Measurements from ENCODE around the gene MXI1. TPM values are rescaled to one million over a fixed set of nuclear protein-coding genes. Genes with fewer than 3 reads are reported as not detected.

The MXI1 gene
- total and polyA plus RNA-seq, 2 experiments from 2014 or later, result 5.1 to 8.5 TPM

DNA sequence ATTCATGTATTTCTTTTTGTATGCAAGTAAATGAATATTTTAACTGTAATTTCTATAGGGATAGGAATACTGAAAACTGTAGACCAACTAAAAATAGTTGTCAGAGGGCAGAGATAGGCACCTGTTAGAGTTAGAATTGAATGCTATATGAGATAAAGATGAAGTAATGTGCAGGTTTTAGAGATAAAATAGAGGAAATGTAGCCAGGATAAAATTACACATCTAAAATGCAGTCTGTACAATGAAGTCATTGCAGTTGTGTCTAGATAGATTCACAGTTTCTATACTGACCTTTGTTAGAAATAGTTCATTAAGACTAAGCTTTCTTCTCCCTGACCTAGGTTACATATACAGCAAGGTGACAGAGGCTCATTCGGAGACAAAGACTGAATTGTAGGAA is 51.1 kb downstream of the MXI1 start (continued):
- TF ChIP-seq, protein P1, sequence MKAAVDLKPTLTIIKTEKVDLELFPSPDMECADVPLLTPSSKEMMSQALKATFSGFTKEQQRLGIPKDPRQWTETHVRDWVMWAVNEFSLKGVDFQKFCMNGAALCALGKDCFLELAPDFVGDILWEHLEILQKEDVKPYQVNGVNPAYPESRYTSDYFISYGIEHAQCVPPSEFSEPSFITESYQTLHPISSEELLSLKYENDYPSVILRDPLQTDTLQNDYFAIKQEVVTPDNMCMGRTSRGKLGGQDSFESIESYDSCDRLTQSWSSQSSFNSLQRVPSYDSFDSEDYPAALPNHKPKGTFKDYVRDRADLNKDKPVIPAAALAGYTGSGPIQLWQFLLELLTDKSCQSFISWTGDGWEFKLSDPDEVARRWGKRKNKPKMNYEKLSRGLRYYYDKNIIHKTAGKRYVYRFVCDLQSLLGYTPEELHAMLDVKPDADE (IDR thresholded peaks at IDR 0.05), result no peak
- no peak for TF ChIP-seq CREB1 (CRISPR knock-in tag; IDR thresholded peaks at IDR 0.05; ENCODE audit: low read depth)
- TF ChIP-seq EZH2phosphoT487 (IDR thresholded peaks at IDR 0.05; ENCODE audit: unreplicated experiment), result no peak
- TF ChIP-seq, protein P2, sequence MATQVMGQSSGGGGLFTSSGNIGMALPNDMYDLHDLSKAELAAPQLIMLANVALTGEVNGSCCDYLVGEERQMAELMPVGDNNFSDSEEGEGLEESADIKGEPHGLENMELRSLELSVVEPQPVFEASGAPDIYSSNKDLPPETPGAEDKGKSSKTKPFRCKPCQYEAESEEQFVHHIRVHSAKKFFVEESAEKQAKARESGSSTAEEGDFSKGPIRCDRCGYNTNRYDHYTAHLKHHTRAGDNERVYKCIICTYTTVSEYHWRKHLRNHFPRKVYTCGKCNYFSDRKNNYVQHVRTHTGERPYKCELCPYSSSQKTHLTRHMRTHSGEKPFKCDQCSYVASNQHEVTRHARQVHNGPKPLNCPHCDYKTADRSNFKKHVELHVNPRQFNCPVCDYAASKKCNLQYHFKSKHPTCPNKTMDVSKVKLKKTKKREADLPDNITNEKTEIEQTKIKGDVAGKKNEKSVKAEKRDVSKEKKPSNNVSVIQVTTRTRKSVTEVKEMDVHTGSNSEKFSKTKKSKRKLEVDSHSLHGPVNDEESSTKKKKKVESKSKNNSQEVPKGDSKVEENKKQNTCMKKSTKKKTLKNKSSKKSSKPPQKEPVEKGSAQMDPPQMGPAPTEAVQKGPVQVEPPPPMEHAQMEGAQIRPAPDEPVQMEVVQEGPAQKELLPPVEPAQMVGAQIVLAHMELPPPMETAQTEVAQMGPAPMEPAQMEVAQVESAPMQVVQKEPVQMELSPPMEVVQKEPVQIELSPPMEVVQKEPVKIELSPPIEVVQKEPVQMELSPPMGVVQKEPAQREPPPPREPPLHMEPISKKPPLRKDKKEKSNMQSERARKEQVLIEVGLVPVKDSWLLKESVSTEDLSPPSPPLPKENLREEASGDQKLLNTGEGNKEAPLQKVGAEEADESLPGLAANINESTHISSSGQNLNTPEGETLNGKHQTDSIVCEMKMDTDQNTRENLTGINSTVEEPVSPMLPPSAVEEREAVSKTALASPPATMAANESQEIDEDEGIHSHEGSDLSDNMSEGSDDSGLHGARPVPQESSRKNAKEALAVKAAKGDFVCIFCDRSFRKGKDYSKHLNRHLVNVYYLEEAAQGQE (IDR thresholded peaks at IDR 0.05; ENCODE audit: unreplicated experiment), result no peak
- no peak for TF ChIP-seq NANOG (IDR thresholded peaks at IDR 0.05; ENCODE audit: borderline replicate concordance)
- no peak for TF ChIP-seq EZH2 (IDR thresholded peaks at IDR 0.05; ENCODE audit: low read depth, unreplicated experiment)
- TF ChIP-seq STAT1 (IDR thresholded peaks at IDR 0.05; ENCODE audit: unreplicated experiment), result no peak

DNA sequence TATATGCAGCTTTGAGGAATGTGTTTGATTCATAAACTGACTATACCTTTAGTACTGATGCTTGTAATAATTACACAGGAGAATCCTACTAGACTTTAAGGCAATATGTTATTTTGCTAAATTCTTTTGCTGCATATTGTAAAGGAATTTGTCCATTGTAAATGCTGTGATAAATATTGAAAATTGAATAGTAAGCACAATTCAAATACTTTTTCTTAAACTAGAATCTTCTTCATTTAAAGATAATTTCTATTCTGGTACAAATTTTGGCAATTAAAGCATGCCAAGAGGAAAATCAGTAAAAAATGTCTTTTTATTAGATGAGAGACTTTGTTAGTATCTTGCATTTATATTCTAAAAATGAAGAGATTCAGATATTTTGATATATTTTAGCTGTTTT is 51.9 kb downstream of the MXI1 start:
- H3K27me3 ChIP-seq (ENCODE audit: insufficient read depth), result no peaks in the 10 kb centered on the region
- no peak overlapping the region for H2AFZ ChIP-seq
- no peaks in the 10 kb centered on the region for H3K79me2 ChIP-seq (replicated peaks; ENCODE audit: insufficient read depth)
- H4K20me1 ChIP-seq (replicated peaks; ENCODE audit: insufficient read depth), result no peaks in the 10 kb centered on the region
- no peaks in the 10 kb centered on the region for H3F3A ChIP-seq (replicated peaks; ENCODE audit: low read depth)
- peaks cover 8% of the 10 kb centered on the region; the same call in 2 of the 3 replicates for H3K9me3 Mint-ChIP-seq
- no peaks in the 10 kb centered on the region for H3K4me1 Mint-ChIP-seq
- no peaks in the 10 kb centered on the region for H3K36me3 ChIP-seq (ENCODE audit: insufficient read depth)
- no peaks in the 10 kb centered on the region for H3K4me1 ChIP-seq (ENCODE audit: insufficient read depth)
- H3K4me3 ChIP-seq, result no peak overlapping the region
- H3K4me3 Mint-ChIP-seq, result no peak overlapping the region
- H3K9me2 ChIP-seq (ENCODE audit: insufficient read depth), result no peaks in the 10 kb centered on the region
- ATAC-seq (no peak), DNase-seq (ENCODE audit: low spot score) (no peak)
- H3K27ac Mint-ChIP-seq, result no peak overlapping the region
- no peak overlapping the region for H3K4me2 ChIP-seq
- H3K27me3 Mint-ChIP-seq (ENCODE audit: insufficient read depth, low read depth, poor library complexity), result no peaks in the 10 kb centered on the region
- H3K27ac ChIP-seq (ENCODE audit: low read depth), result no peak overlapping the region
- peaks cover 8% of the 10 kb centered on the region; the same call in 2 of the 3 replicates for H3K36me3 Mint-ChIP-seq (ENCODE audit: low read depth)
- TF ChIP-seq CREB1 (CRISPR knock-in tag; IDR thresholded peaks at IDR 0.05; ENCODE audit: low read depth) (no peak), ZNF331 (CRISPR knock-in tag; IDR thresholded peaks at IDR 0.05; ENCODE audit: low read depth) (no peak), EZH2phosphoT487 (IDR thresholded peaks at IDR 0.05; ENCODE audit: unreplicated experiment) (no peak), POLR2AphosphoS5 (IDR thresholded peaks at IDR 0.05; ENCODE audit: low read depth) (no peak), EZH2 (IDR thresholded peaks at IDR 0.05; ENCODE audit: low read depth, unreplicated experiment) (no peak), STAT1 (IDR thresholded peaks at IDR 0.05; ENCODE audit: unreplicated experiment) (no peak), ZNF114 (CRISPR knock-in tag; IDR thresholded peaks at IDR 0.05) (no peak)
- TF ChIP-seq, protein P3, sequence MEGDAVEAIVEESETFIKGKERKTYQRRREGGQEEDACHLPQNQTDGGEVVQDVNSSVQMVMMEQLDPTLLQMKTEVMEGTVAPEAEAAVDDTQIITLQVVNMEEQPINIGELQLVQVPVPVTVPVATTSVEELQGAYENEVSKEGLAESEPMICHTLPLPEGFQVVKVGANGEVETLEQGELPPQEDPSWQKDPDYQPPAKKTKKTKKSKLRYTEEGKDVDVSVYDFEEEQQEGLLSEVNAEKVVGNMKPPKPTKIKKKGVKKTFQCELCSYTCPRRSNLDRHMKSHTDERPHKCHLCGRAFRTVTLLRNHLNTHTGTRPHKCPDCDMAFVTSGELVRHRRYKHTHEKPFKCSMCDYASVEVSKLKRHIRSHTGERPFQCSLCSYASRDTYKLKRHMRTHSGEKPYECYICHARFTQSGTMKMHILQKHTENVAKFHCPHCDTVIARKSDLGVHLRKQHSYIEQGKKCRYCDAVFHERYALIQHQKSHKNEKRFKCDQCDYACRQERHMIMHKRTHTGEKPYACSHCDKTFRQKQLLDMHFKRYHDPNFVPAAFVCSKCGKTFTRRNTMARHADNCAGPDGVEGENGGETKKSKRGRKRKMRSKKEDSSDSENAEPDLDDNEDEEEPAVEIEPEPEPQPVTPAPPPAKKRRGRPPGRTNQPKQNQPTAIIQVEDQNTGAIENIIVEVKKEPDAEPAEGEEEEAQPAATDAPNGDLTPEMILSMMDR (conservative IDR thresholded peaks at IDR 0.05; ENCODE audit: low read depth in 2 of 2), result no peak
- TF ChIP-seq, protein P2 (IDR thresholded peaks at IDR 0.05; ENCODE audit: unreplicated experiment), result no peak

Data from GM23338 (cell line).